ENCODE data around the gene CTNNA2.

The CTNNA2 gene

GRCh38 chr2:80407377-80407776 lies 894.5 kb downstream of the CTNNA2 start:
- Histone ChIP-seq H3K27ac (ENCODE audit: low read depth in 2 of 2, low read length in 2 of 2) (no peak overlapping the region), H3K4me3 (ENCODE audit: low read length in 2 of 2) (no peak overlapping the region), H3K36me3 (ENCODE audit: control insufficient read depth in 2 of 2, insufficient read depth in 2 of 2, low read length in 2 of 2) (no peaks in the 10 kb centered on the region), H3K27me3 (ENCODE audit: control insufficient read depth in 2 of 2, insufficient read depth in 2 of 2, low read length in 2 of 2) (no peaks in the 10 kb centered on the region), H3K4me1 (ENCODE audit: control insufficient read depth in 2 of 2, insufficient read depth in 2 of 2, low read length in 2 of 2) (no peaks in the 10 kb centered on the region), H3K9ac (ENCODE audit: low read depth in 1 of 2, low read length in 2 of 2) (no peak overlapping the region), H3K9me3 (ENCODE audit: control insufficient read depth in 2 of 2, low read length in 2 of 2) (no peaks in the 10 kb centered on the region)

- no peaks in the 10 kb centered on the region for H3K27me3 ChIP-seq (ENCODE audit: control insufficient read depth in 2 of 2, insufficient read depth in 2 of 2, low read length in 2 of 2)
- no peak overlapping the region for H3K4me3 ChIP-seq (ENCODE audit: low read length in 2 of 2)
- no peaks in the 10 kb centered on the region for H3K4me1 ChIP-seq (ENCODE audit: control insufficient read depth in 2 of 2, insufficient read depth in 2 of 2, low read length in 2 of 2)
- no peak overlapping the region for H3K9ac ChIP-seq (ENCODE audit: low read depth in 1 of 2, low read length in 2 of 2)
- H3K9me3 ChIP-seq (ENCODE audit: control insufficient read depth in 2 of 2, low read length in 2 of 2) = no peaks in the 10 kb centered on the region
- no peak overlapping the region for H3K27ac ChIP-seq (ENCODE audit: low read depth in 2 of 2, low read length in 2 of 2)
- H3K36me3 ChIP-seq (ENCODE audit: control insufficient read depth in 2 of 2, insufficient read depth in 2 of 2, low read length in 2 of 2) = no peaks in the 10 kb centered on the region
Measured at GRCh38 chr2:80410346-80410745, 897.5 kb downstream of the CTNNA2 start.

GRCh38 chr2:80413136-80413535 lies 900.3 kb downstream of the CTNNA2 start:
- Histone ChIP-seq H3K36me3 (ENCODE audit: control insufficient read depth in 2 of 2, insufficient read depth in 2 of 2, low read length in 2 of 2) (no peaks in the 10 kb centered on the region), H3K27me3 (ENCODE audit: control insufficient read depth in 2 of 2, insufficient read depth in 2 of 2, low read length in 2 of 2) (no peaks in the 10 kb centered on the region), H3K9me3 (ENCODE audit: control insufficient read depth in 2 of 2, low read length in 2 of 2) (no peaks in the 10 kb centered on the region), H3K4me3 (ENCODE audit: low read length in 2 of 2) (no peak overlapping the region), H3K27ac (ENCODE audit: low read depth in 2 of 2, low read length in 2 of 2) (no peak overlapping the region), H3K9ac (ENCODE audit: low read depth in 1 of 2, low read length in 2 of 2) (no peak overlapping the region), H3K4me1 (ENCODE audit: control insufficient read depth in 2 of 2, insufficient read depth in 2 of 2, low read length in 2 of 2) (no peaks in the 10 kb centered on the region)

- Histone ChIP-seq H3K9ac (ENCODE audit: low read depth in 1 of 2, low read length in 2 of 2) (no peak overlapping the region), H3K9me3 (ENCODE audit: control insufficient read depth in 2 of 2, low read length in 2 of 2) (no peaks in the 10 kb centered on the region), H3K4me3 (ENCODE audit: low read length in 2 of 2) (no peak overlapping the region), H3K36me3 (ENCODE audit: control insufficient read depth in 2 of 2, insufficient read depth in 2 of 2, low read length in 2 of 2) (no peaks in the 10 kb centered on the region), H3K4me1 (ENCODE audit: control insufficient read depth in 2 of 2, insufficient read depth in 2 of 2, low read length in 2 of 2) (no peaks in the 10 kb centered on the region), H3K27me3 (ENCODE audit: control insufficient read depth in 2 of 2, insufficient read depth in 2 of 2, low read length in 2 of 2) (no peaks in the 10 kb centered on the region), H3K27ac (ENCODE audit: low read depth in 2 of 2, low read length in 2 of 2) (no peak overlapping the region)
Measured at GRCh38 chr2:80417737-80418136, 904.9 kb downstream of the CTNNA2 start.

GRCh38 chr2:80420530-80421208 lies 907.8 kb downstream of the CTNNA2 start:
- no peaks in the 10 kb centered on the region for H3K36me3 ChIP-seq (ENCODE audit: control insufficient read depth in 2 of 2, insufficient read depth in 2 of 2, low read length in 2 of 2)
- H3K27me3 ChIP-seq (ENCODE audit: control insufficient read depth in 2 of 2, insufficient read depth in 2 of 2, low read length in 2 of 2) = no peaks in the 10 kb centered on the region
- H3K9ac ChIP-seq (ENCODE audit: low read depth in 1 of 2, low read length in 2 of 2) = no peak overlapping the region
- no peaks in the 10 kb centered on the region for H3K4me1 ChIP-seq (ENCODE audit: control insufficient read depth in 2 of 2, insufficient read depth in 2 of 2, low read length in 2 of 2)
- H3K27ac ChIP-seq (ENCODE audit: low read depth in 2 of 2, low read length in 2 of 2) = no peak overlapping the region
- H3K9me3 ChIP-seq (ENCODE audit: control insufficient read depth in 2 of 2, low read length in 2 of 2) = no peaks in the 10 kb centered on the region
- no peak overlapping the region for H3K4me3 ChIP-seq (ENCODE audit: low read length in 2 of 2)

- Histone ChIP-seq H3K9ac (ENCODE audit: low read depth in 1 of 2, low read length in 2 of 2) (no peak overlapping the region), H3K27ac (ENCODE audit: low read depth in 2 of 2, low read length in 2 of 2) (no peak overlapping the region), H3K4me1 (ENCODE audit: control insufficient read depth in 2 of 2, insufficient read depth in 2 of 2, low read length in 2 of 2) (no peaks in the 10 kb centered on the region), H3K4me3 (ENCODE audit: low read length in 2 of 2) (no peak overlapping the region), H3K9me3 (ENCODE audit: control insufficient read depth in 2 of 2, low read length in 2 of 2) (no peaks in the 10 kb centered on the region), H3K27me3 (ENCODE audit: control insufficient read depth in 2 of 2, insufficient read depth in 2 of 2, low read length in 2 of 2) (no peaks in the 10 kb centered on the region), H3K36me3 (ENCODE audit: control insufficient read depth in 2 of 2, insufficient read depth in 2 of 2, low read length in 2 of 2) (no peaks in the 10 kb centered on the region)
Measured at GRCh38 chr2:80429251-80429650, 916.4 kb downstream of the CTNNA2 start.

GRCh38 chr2:80437959-80438358 lies 925.1 kb downstream of the CTNNA2 start:
- H3K4me3 ChIP-seq (ENCODE audit: low read length in 2 of 2) = no peak overlapping the region

GRCh38 chr2:80438686-80439085 lies 925.8 kb downstream of the CTNNA2 start:
- Histone ChIP-seq H3K9me3 (ENCODE audit: control insufficient read depth in 2 of 2, low read length in 2 of 2) (no peaks in the 10 kb centered on the region), H3K27ac (ENCODE audit: low read depth in 2 of 2, low read length in 2 of 2) (no peak overlapping the region), H3K4me3 (ENCODE audit: low read length in 2 of 2) (no peak overlapping the region)

More at GRCh38 chr2:80437959-80438358, 925.1 kb downstream of the CTNNA2 start:
- H3K36me3 ChIP-seq (ENCODE audit: control insufficient read depth in 2 of 2, insufficient read depth in 2 of 2, low read length in 2 of 2) = no peaks in the 10 kb centered on the region
- H3K4me1 ChIP-seq (ENCODE audit: control insufficient read depth in 2 of 2, insufficient read depth in 2 of 2, low read length in 2 of 2) = no peaks in the 10 kb centered on the region
- H3K27ac ChIP-seq (ENCODE audit: low read depth in 2 of 2, low read length in 2 of 2) = no peak overlapping the region
- no peaks in the 10 kb centered on the region for H3K9me3 ChIP-seq (ENCODE audit: control insufficient read depth in 2 of 2, low read length in 2 of 2)
- H3K9ac ChIP-seq (ENCODE audit: low read depth in 1 of 2, low read length in 2 of 2) = no peak overlapping the region
- H3K27me3 ChIP-seq (ENCODE audit: control insufficient read depth in 2 of 2, insufficient read depth in 2 of 2, low read length in 2 of 2) = no peaks in the 10 kb centered on the region

GRCh38 chr2:80454628-80455027 lies 941.8 kb downstream of the CTNNA2 start:
- H3K27ac ChIP-seq (ENCODE audit: low read depth in 2 of 2, low read length in 2 of 2) = no peak overlapping the region
- H3K4me3 ChIP-seq (ENCODE audit: low read length in 2 of 2) = no peak overlapping the region
- H3K4me1 ChIP-seq (ENCODE audit: control insufficient read depth in 2 of 2, insufficient read depth in 2 of 2, low read length in 2 of 2) = no peaks in the 10 kb centered on the region
- no peaks in the 10 kb centered on the region for H3K27me3 ChIP-seq (ENCODE audit: control insufficient read depth in 2 of 2, insufficient read depth in 2 of 2, low read length in 2 of 2)
- no peak overlapping the region for H3K9ac ChIP-seq (ENCODE audit: low read depth in 1 of 2, low read length in 2 of 2)
- H3K36me3 ChIP-seq (ENCODE audit: control insufficient read depth in 2 of 2, insufficient read depth in 2 of 2, low read length in 2 of 2) = no peaks in the 10 kb centered on the region
- no peaks in the 10 kb centered on the region for H3K9me3 ChIP-seq (ENCODE audit: control insufficient read depth in 2 of 2, low read length in 2 of 2)

More at GRCh38 chr2:80438686-80439085, 925.8 kb downstream of the CTNNA2 start:
- Histone ChIP-seq H3K9ac (ENCODE audit: low read depth in 1 of 2, low read length in 2 of 2) (no peak overlapping the region), H3K27me3 (ENCODE audit: control insufficient read depth in 2 of 2, insufficient read depth in 2 of 2, low read length in 2 of 2) (no peaks in the 10 kb centered on the region), H3K4me1 (ENCODE audit: control insufficient read depth in 2 of 2, insufficient read depth in 2 of 2, low read length in 2 of 2) (no peaks in the 10 kb centered on the region), H3K36me3 (ENCODE audit: control insufficient read depth in 2 of 2, insufficient read depth in 2 of 2, low read length in 2 of 2) (no peaks in the 10 kb centered on the region)

- Histone ChIP-seq H3K9ac (ENCODE audit: low read depth in 1 of 2, low read length in 2 of 2) (no peak overlapping the region), H3K4me3 (ENCODE audit: low read length in 2 of 2) (no peak overlapping the region), H3K9me3 (ENCODE audit: control insufficient read depth in 2 of 2, low read length in 2 of 2) (no peaks in the 10 kb centered on the region), H3K4me1 (ENCODE audit: control insufficient read depth in 2 of 2, insufficient read depth in 2 of 2, low read length in 2 of 2) (no peaks in the 10 kb centered on the region), H3K36me3 (ENCODE audit: control insufficient read depth in 2 of 2, insufficient read depth in 2 of 2, low read length in 2 of 2) (no peaks in the 10 kb centered on the region), H3K27ac (ENCODE audit: low read depth in 2 of 2, low read length in 2 of 2) (no peak overlapping the region), H3K27me3 (ENCODE audit: control insufficient read depth in 2 of 2, insufficient read depth in 2 of 2, low read length in 2 of 2) (no peaks in the 10 kb centered on the region)
Measured at GRCh38 chr2:80459028-80459427, 946.2 kb downstream of the CTNNA2 start.
